IMR-90 (cell line): ENCODE results near the gene PTCH2. TPM values are rescaled to one million over a fixed set of nuclear protein-coding genes. Genes with fewer than 3 reads are reported as not detected.

Experiments
- ATAC-seq: fragments of 200-7000 bp; cut with Tn5 transposase; 2 replicates; pipeline ENCODE4 v1.9.1; 2020; ENCODE audit warnings: low read depth, mild to moderate bottlenecking, moderate library complexity
- BruUV-seq: library from RNA; stranded (reverse); fragments of 400-500 nt; replicated peaks from 2 replicates; lab custom pipeline; 2021; lab: Mats Ljungman, UMichigan
- CTCF ChIA-PET: fragments of 300-600 bp; formaldehyde crosslinking; extraction: SDS; loops from one replicate; lab custom pipeline; 2021; ENCODE audit warnings: antibody characterized with exemption; lab: Yijun Ruan, JAX
- POLR2A ChIA-PET: fragments of 300-600 bp; sonication (Branson Sonifier 250); formaldehyde crosslinking; loops from one replicate; lab custom pipeline; 2022; ENCODE audit warnings: antibody characterized with exemption; ENCODE audit not compliant: unreplicated experiment; lab: Charles Lee
- DNase-seq: peaks from one replicate; pipeline ENCODE4 v3.0.0; 2013
- H2AFZ ChIP-seq: replicated peaks from 2 replicates; pipeline ENCODE3; 2013; ENCODE audit warnings: low read length, mild to moderate bottlenecking; ENCODE audit not compliant: poor library complexity
- H2AK5ac ChIP-seq: 2 replicates; pipeline ENCODE4 v1.6.1; 2013; ENCODE audit warnings: low read depth, low read length, inconsistent platforms
- H2AK9ac ChIP-seq: replicated peaks from 2 replicates; pipeline ENCODE3; 2013; ENCODE audit warnings: mild to moderate bottlenecking, low read depth, low read length, moderate library complexity; ENCODE audit not compliant: poor library complexity
- H2BK120ac ChIP-seq: 2 replicates; pipeline ENCODE4 v1.6.1; 2013; ENCODE audit warnings: low read depth, low read length, inconsistent platforms
- H2BK15ac ChIP-seq: 3 replicates; pipeline ENCODE4 v1.6.1; 2013; ENCODE audit warnings: low read depth, low read length, inconsistent platforms
- H2BK20ac ChIP-seq: 2 replicates; pipeline ENCODE4 v1.6.1; 2013; ENCODE audit warnings: low read depth, mild to moderate bottlenecking, inconsistent platforms, low read length, moderate library complexity
- H2BK5ac ChIP-seq: 2 replicates; pipeline ENCODE4 v1.6.1; 2013; ENCODE audit warnings: mild to moderate bottlenecking, low read depth, low read length, inconsistent platforms; ENCODE audit not compliant: poor library complexity, severe bottlenecking
- H3K14ac ChIP-seq: replicated peaks from 2 replicates; pipeline ENCODE4 v1.6.1; 2013; ENCODE audit warnings: low read depth, low read length, inconsistent platforms
- H3K18ac ChIP-seq: 2 replicates; pipeline ENCODE4 v1.6.1; 2013; ENCODE audit warnings: low read depth, low read length, control low read depth
- H3K23ac ChIP-seq: 2 replicates; pipeline ENCODE4 v1.6.1; 2013; ENCODE audit warnings: low read depth, low read length, inconsistent platforms
- H3K27ac ChIP-seq: 2 replicates; pipeline ENCODE4 v1.5.1; 2013; ENCODE audit warnings: mild to moderate bottlenecking, control low read depth, low read length; ENCODE audit not compliant: insufficient read depth
- H3K27me3 ChIP-seq: 2 replicates; pipeline ENCODE4 v1.6.1; 2013; ENCODE audit warnings: low read length; ENCODE audit not compliant: control insufficient read depth, insufficient read depth
- H3K36me3 ChIP-seq: 2 replicates; pipeline ENCODE4 v1.6.1; 2013; ENCODE audit warnings: low read length, mixed read lengths; ENCODE audit not compliant: control insufficient read depth, insufficient read depth
- H3K4ac ChIP-seq: 2 replicates; pipeline ENCODE4 v1.6.1; 2013; ENCODE audit warnings: low read depth, low read length, inconsistent platforms
- H3K4me1 ChIP-seq: 2 replicates; pipeline ENCODE4 v1.6.1; 2013; ENCODE audit warnings: low read length, mixed read lengths; ENCODE audit not compliant: control insufficient read depth, insufficient read depth
- H3K4me2 ChIP-seq: 2 replicates; pipeline ENCODE4 v1.6.1; 2013; ENCODE audit warnings: low read depth, mild to moderate bottlenecking, control low read depth, low read length, moderate library complexity
- H3K4me3 ChIP-seq: 2 replicates; pipeline ENCODE4 v1.5.1; 2013; ENCODE audit warnings: low read depth, mild to moderate bottlenecking, control low read depth, low read length, moderate library complexity; ENCODE audit not compliant: insufficient read depth
- H3K56ac ChIP-seq: 2 replicates; pipeline ENCODE4 v1.6.1; 2013; ENCODE audit warnings: low read length, inconsistent platforms; ENCODE audit not compliant: insufficient read depth; ENCODE audit errors: extremely low read depth
- H3K79me1 ChIP-seq, 2 experiments: 2 replicates each; pipeline ENCODE4 v1.6.1; 2013; ENCODE audit warnings: low read length in 2 of 2, inconsistent platforms in 1 of 2, low read depth in 1 of 2
- H3K9ac ChIP-seq: 2 replicates; pipeline ENCODE4 v1.6.1; 2013; ENCODE audit warnings: low read depth, low read length, control low read depth
- H3K9me1 ChIP-seq: 2 replicates; pipeline ENCODE4 v1.6.1; 2013; ENCODE audit warnings: low read length, inconsistent platforms; ENCODE audit not compliant: insufficient read depth
- H3K9me3 ChIP-seq: 2 replicates; pipeline ENCODE4 v1.6.1; 2013; ENCODE audit warnings: low read length; ENCODE audit not compliant: control insufficient read depth, insufficient read depth
- H4K20me1 ChIP-seq: 2 replicates; pipeline ENCODE4 v1.6.1; 2013; ENCODE audit warnings: low read length, inconsistent platforms; ENCODE audit not compliant: insufficient read depth
- H4K5ac ChIP-seq: 2 replicates; pipeline ENCODE4 v1.6.1; 2013; ENCODE audit warnings: mild to moderate bottlenecking, low read depth, low read length, control low read depth
- H4K8ac ChIP-seq, 2 experiments: 2 replicates each; pipeline ENCODE4 v1.6.1; 2013; ENCODE audit warnings: low read depth in 2 of 2, low read length in 2 of 2, control low read depth in 1 of 2, inconsistent platforms in 1 of 2
- H4K91ac ChIP-seq: 2 replicates; pipeline ENCODE4 v1.6.1; 2013; ENCODE audit warnings: low read depth, low read length, inconsistent platforms; ENCODE audit not compliant: insufficient read depth
- CHD1 ChIP-seq: IDR thresholded peaks from 2 replicates; pipeline ENCODE4 v1.6.1; 2012; ENCODE audit warnings: low read depth, low read length, improper control_type of control experiment
- FOS ChIP-seq: fragments of 150-350 bp; IDR thresholded peaks from 2 replicates; pipeline ENCODE4 v1.6.1; 2016; ENCODE audit warnings: low read depth, low read length
- MAZ ChIP-seq: IDR thresholded peaks from 2 replicates; pipeline ENCODE4 v1.6.1; 2012; ENCODE audit warnings: low read depth, mild to moderate bottlenecking, low read length, improper control_type of control experiment, moderate library complexity, borderline replicate concordance
- RFX5 ChIP-seq: IDR thresholded peaks from 2 replicates; pipeline ENCODE4 v1.8.0; 2012; ENCODE audit warnings: low read depth, mild to moderate bottlenecking, low read length, moderate library complexity
- SMC3 ChIP-seq: fragments of 150-350 bp; IDR thresholded peaks from 2 replicates; pipeline ENCODE4 v1.6.1; 2016; ENCODE audit warnings: low read depth, mild to moderate bottlenecking, antibody characterized with exemption, low read length, moderate library complexity
- WGBS, 2 experiments: methylation state at CpG; one replicate each; pipeline versions ENCODE4 v1.1.5 to v1.1.7; 2013; ENCODE audit warnings: missing lambda C conversion rate in 2 of 2; ENCODE audit not compliant: insufficient read length in 1 of 2; ENCODE audit errors: extremely low coverage in 2 of 2; 5-methylcytosine and 5-hydroxymethylcytosine counted together
- dilution Hi-C: fragments of 300-500 bp; cut with HindIII; formaldehyde crosslinking; loops from one replicate; pipeline ENCODE4 v1.14.3; 2018; ENCODE audit warnings: low sequenced_read_pairs; ENCODE audit not compliant: unreplicated experiment
- in situ Hi-C: fragments of 300-500 bp; cut with MboI; formaldehyde crosslinking; loops from 3 replicates; pipeline ENCODE4 v1.14.3; 2019; ENCODE audit warnings: low sequenced_read_pairs, inconsistent platforms, mixed read lengths
- intact Hi-C: fragments of 100-400 bp; cut with micrococcal nuclease; formaldehyde crosslinking; loops from 2 replicates; pipeline ENCODE4 v1.10.0; 2022
- polyA plus RNA-seq, 3 experiments: library from polyadenylated mRNA; depleted of rRNA; stranded (reverse); fragments of >200 nt; gene quantifications; 2 replicates each; pipeline ENCODE4 v1.2.3, GENCODE V29; 2012; ENCODE audit warnings: low replicate concordance in 1 of 3
- total RNA-seq: library from RNA; depleted of rRNA; stranded (reverse); fragments of >200 nt; gene quantifications from 2 replicates; pipeline ENCODE4 v1.2.3, GENCODE V29; 2012
- TF ChIP-seq, protein P1 (sequence below): conservative IDR thresholded peaks from 2 replicates; pipeline ENCODE4 v1.5.1; 2012; ENCODE audit warnings: mild to moderate bottlenecking, low read depth, low read length, improper control_type of control experiment

Gene PTCH2
- total and polyA plus RNA-seq, 2 of the 4 experiments (the other 2 are of a cell fraction), result under 0.01 to 0.56 TPM

- ATAC-seq, result no peak
- CTCF ChIA-PET, result no interaction called here
- H4K91ac ChIP-seq, result no peak overlapping the region
Observed at GRCh38 chr1:44885406-44885805, 42.4 kb upstream of the PTCH2 start.

More at GRCh38 chr1:44885406-44885805, 42.4 kb upstream of the PTCH2 start:
- H3K14ac ChIP-seq, result no peak overlapping the region
- DNase-seq, result no peak
- in situ Hi-C loops, result no loop called here
- dilution Hi-C loops, result no loop called here
- POLR2A ChIA-PET, result no interaction called here
- TF ChIP-seq SMC3 (no peak), CHD1 (no peak), RFX5 (no peak), FOS (no peak), MAZ (no peak)
- TF ChIP-seq, protein P1, sequence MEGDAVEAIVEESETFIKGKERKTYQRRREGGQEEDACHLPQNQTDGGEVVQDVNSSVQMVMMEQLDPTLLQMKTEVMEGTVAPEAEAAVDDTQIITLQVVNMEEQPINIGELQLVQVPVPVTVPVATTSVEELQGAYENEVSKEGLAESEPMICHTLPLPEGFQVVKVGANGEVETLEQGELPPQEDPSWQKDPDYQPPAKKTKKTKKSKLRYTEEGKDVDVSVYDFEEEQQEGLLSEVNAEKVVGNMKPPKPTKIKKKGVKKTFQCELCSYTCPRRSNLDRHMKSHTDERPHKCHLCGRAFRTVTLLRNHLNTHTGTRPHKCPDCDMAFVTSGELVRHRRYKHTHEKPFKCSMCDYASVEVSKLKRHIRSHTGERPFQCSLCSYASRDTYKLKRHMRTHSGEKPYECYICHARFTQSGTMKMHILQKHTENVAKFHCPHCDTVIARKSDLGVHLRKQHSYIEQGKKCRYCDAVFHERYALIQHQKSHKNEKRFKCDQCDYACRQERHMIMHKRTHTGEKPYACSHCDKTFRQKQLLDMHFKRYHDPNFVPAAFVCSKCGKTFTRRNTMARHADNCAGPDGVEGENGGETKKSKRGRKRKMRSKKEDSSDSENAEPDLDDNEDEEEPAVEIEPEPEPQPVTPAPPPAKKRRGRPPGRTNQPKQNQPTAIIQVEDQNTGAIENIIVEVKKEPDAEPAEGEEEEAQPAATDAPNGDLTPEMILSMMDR, result no peak
- H3K9ac ChIP-seq, result no peak overlapping the region
- H3K9me1 ChIP-seq, result peaks cover 2% of the 10 kb centered on the region; the same call in 1 of the 2 replicates
- H4K8ac ChIP-seq, result no peak overlapping the region
- H3K4me1 ChIP-seq, result no peaks in the 10 kb centered on the region; the same call in 1 of the 2 replicates
- H4K20me1 ChIP-seq, result no peaks in the 10 kb centered on the region
- H2AK9ac ChIP-seq, result no peak overlapping the region
- peaks cover 6% of the 10 kb centered on the region; the same call in 1 of the 2 replicates for H3K9me3 ChIP-seq
- intact Hi-C loops, result no loop called here
- H3K27ac ChIP-seq, result no peak overlapping the region
- no peak overlapping the region for H3K4me3 ChIP-seq
- H3K4me2 ChIP-seq, result no peak overlapping the region
- H4K5ac ChIP-seq, result no peak overlapping the region
- no TSS peak for BruUV-seq
- no peak overlapping the region for H3K18ac ChIP-seq
- H2AK5ac ChIP-seq, result no peak overlapping the region
- WGBS, 2 experiments, result no CpG with 5 or more reads among the region's 6 CpGs
- no peak overlapping the region for H2AFZ ChIP-seq
- H2BK5ac ChIP-seq, result no peak overlapping the region
- H2BK15ac ChIP-seq, result no peak overlapping the region
- no peak overlapping the region for H2BK120ac ChIP-seq
- no peaks in the 10 kb centered on the region for H3K27me3 ChIP-seq
- H3K56ac ChIP-seq, result no peak overlapping the region
- H3K79me1 ChIP-seq, result no peaks in the 10 kb centered on the region; a peak in 1 of 4 replicates
- H3K4ac ChIP-seq, result no peak overlapping the region
- H2BK20ac ChIP-seq, result no peak overlapping the region
- peaks cover 8% of the 10 kb centered on the region for H3K36me3 ChIP-seq
- H3K23ac ChIP-seq, result no peak overlapping the region
